OCI-LY7 (cell line): Measurements from ENCODE around the gene ASMT.

ENCODE experiments used
- EZH2phosphoT487 ChIP-seq: fragments of 200-600 bp; sonication (generic); IDR thresholded peaks from 2 replicates; pipeline ENCODE4 v1.6.1; 2018; ENCODE audit warnings: low read depth, borderline replicate concordance, mild to moderate bottlenecking, mixed run types, antibody characterized with exemption, low read length, moderate library complexity, mixed read lengths
- TF ChIP-seq, protein P1 (sequence below): fragments of 200-600 bp; sonication (generic); conservative IDR thresholded peaks from 2 replicates; pipeline ENCODE4 v1.5.1; 2014; ENCODE audit warnings: mild to moderate bottlenecking, antibody characterized with exemption, low read length, moderate library complexity, mixed read lengths

DNA sequence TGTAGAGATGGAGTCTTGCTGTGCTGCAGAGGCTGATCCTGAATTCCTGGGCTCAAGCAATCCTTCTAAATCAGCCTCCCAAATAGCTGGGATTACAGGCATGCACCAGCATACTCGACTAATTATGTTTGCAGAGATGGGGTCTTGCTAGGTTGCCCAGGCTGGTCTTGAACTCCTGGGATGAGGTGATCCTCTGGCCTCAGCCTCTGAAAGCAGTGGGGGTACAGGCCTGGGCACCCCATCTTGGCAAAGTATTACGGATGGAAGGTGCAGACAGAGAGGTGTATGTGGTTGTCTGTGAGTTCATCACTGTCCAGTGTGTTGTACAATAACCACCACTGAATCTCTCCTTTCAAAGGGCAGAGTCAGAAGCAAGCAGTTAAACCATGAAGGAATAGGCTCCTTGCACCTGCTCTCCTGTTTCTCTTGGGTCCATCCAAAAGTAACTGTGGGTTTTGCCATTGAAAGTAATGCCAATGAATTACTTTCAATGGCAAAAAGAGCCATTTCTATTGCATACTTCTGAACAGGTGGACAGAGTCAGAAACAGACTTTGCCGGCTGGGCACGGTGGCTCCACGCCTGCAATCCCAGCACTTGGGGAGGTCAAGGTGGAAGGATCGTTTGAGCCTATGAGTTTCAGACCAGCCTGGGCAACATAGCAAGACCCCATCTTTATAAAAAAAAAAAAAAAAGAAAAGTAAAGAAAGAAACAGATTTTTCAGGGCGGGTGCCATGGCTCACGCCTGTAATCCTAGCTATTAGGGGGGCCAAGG is 30.4 kb upstream of the ASMT start:
- TF ChIP-seq, protein P1, sequence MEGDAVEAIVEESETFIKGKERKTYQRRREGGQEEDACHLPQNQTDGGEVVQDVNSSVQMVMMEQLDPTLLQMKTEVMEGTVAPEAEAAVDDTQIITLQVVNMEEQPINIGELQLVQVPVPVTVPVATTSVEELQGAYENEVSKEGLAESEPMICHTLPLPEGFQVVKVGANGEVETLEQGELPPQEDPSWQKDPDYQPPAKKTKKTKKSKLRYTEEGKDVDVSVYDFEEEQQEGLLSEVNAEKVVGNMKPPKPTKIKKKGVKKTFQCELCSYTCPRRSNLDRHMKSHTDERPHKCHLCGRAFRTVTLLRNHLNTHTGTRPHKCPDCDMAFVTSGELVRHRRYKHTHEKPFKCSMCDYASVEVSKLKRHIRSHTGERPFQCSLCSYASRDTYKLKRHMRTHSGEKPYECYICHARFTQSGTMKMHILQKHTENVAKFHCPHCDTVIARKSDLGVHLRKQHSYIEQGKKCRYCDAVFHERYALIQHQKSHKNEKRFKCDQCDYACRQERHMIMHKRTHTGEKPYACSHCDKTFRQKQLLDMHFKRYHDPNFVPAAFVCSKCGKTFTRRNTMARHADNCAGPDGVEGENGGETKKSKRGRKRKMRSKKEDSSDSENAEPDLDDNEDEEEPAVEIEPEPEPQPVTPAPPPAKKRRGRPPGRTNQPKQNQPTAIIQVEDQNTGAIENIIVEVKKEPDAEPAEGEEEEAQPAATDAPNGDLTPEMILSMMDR = no peak
- no peak for TF ChIP-seq EZH2phosphoT487
